Placental pericyte (primary cell): ENCODE data around the gene PAK2. TPM values are rescaled to one million over a fixed set of nuclear protein-coding genes. Genes with fewer than 3 reads are reported as not detected.

Experiments
- small RNA-seq: library from RNA; depleted of rRNA; stranded (forward); fragments of <200 nt; gene quantifications from one replicate; pipeline ENCODE3, GENCODE V24; 2012; ENCODE audit warnings: low replicate concordance
- total RNA-seq: library from RNA; depleted of rRNA; stranded (reverse); fragments of >200 nt; gene quantifications from 2 replicates; pipeline ENCODE4 v1.2.3, GENCODE V29; 2012

PAK2 gene
- 46.8 and 52.0 TPM in 2 replicates for total RNA-seq

DNA sequence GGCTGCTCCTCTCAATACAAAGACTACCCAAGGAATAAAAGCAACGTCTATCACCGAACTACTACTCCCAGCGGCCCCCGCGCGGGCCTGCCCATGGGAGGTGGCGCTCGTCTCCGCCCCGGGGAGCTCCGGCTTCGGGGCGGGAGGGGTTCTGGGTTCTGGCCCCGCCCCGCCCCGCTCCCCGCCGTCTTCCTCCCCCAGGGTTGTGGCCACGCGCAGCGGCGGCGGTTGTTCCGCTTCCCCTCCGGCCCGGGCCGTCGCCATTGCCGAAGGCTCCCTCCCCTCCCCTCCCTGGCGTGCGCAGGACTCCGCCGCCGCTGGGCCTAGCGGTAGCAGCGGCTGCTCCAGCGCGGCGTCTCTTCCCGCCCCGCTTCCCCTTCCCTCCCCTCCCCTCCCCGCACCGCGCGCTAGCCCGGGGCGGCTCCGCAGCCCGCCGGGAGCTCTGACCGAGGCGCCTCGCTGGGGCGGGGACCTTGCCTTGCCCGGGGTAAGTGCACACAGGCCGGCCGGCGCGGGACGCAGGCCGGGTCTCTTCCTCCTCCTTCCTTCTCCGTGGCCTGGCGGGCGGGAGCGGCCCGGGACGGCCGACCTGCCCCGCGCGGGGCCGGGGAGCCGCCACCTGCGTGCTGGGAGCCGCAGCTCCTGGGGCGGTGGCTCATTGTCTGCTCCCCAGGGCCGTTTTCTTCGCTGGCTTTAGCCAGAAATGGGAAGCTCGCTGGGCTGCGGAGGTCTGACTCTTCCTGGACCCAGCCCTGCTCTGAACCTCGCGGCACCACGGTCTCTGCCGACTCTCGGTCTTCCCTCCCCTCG lies at the start of gene PAK2:
Gene PAK2, plus strand, starts transcription at position 187 of the 810 bp plus-strand sequence. CDS start 42,790 bp downstream, outside the sequence.

GRCh38 chr3:196711838-196712513 lies 27.7 kb upstream of the PAK2 start, which contains the start of the genes CEP19 and PIGX:
Gene CEP19, minus strand, starts transcription at chr3:196712250. Its CDS starts 3,593 bp downstream, at chr3:196708657.
Gene PIGX, plus strand, starts transcription at chr3:196712377.

GRCh38 chr3:196867507-196868296 lies 128.0 kb downstream of the PAK2 start, which contains the start of gene SENP5:
Gene SENP5, plus strand, starts transcription at chr3:196867920. Its CDS starts 17,262 bp downstream, at chr3:196885182.

Small RNAs within 50 kb of the gene (small RNA-seq; reads per million reads assigned to genes)
- gene RNU4-89P (not detected), gene RNU6-42P (3.2 reads per million, percentile 80 among the genes with 10 or more reads in this experiment), gene RNU6-646P (0.10 reads per million)

Other genes starting within 250 kb of the PAK2 start
- 26.1 and 26.9 TPM in 2 replicates for gene RNF168, start 236.1 kb upstream of the PAK2 start, total RNA-seq
- gene SMCO1, start 224.5 kb upstream of the PAK2 start, total RNA-seq = not detected in 2 replicates
- 5.0 and 8.4 TPM in 2 replicates for gene WDR53, start 171.3 kb upstream of the PAK2 start, total RNA-seq
- 4.4 and 14.5 TPM in 2 replicates for gene FBXO45, start 171.2 kb upstream of the PAK2 start, total RNA-seq
- gene NRROS, start 100.2 kb upstream of the PAK2 start, total RNA-seq = 1.3 and 2.0 TPM in 2 replicates
- gene CEP19, start 27.6 kb upstream of the PAK2 start, total RNA-seq = 1.6 and 2.2 TPM in 2 replicates
- 15.5 and 20.0 TPM in 2 replicates for gene PIGX, start 27.5 kb upstream of the PAK2 start, total RNA-seq
- gene SENP5, start 128.1 kb downstream of the PAK2 start, total RNA-seq = 46.6 and 70.4 TPM in 2 replicates
- 43.5 and 49.0 TPM in 2 replicates for gene NCBP2, start 202.7 kb downstream of the PAK2 start, total RNA-seq
- 1.0 and 2.0 TPM in 2 replicates for gene PIGZ, start 229.0 kb downstream of the PAK2 start, total RNA-seq